NCI-H2107 treated with DMSO at 0.1 percent for 48 hours (cell line): ENCODE data around the gene TMPRSS9.
"Not testable (repeated sequence)": the region's sequence is repeated elsewhere in the genome, so short reads cannot be mapped to it uniquely, and the experiment has no call there.

ENCODE experiments used
- DNase-seq: peaks from one replicate; lab custom pipeline; 2025; ENCODE audit not compliant: unreplicated experiment; lab: John Stamatoyannopoulos, UW

The TMPRSS9 gene

GRCh38 chr19:2387367-2388288 is 27.6 kb downstream of the TMPRSS9 start:
- DNase-seq: no peak

- DNase-seq: no peak
Measured at GRCh38 chr19:2389594-2389993, 29.5 kb downstream of the TMPRSS9 start.

GRCh38 chr19:2391118-2391725 is 31.2 kb downstream of the TMPRSS9 start:
- DNase-seq: peak; percentile 71

- no peak for DNase-seq
Measured at GRCh38 chr19:2392366-2392765, 32.3 kb downstream of the TMPRSS9 start.

GRCh38 chr19:2392899-2393298 is 32.8 kb downstream of the TMPRSS9 start:
- not testable (repeated sequence) for DNase-seq

- DNase-seq: no peak
Measured at GRCh38 chr19:2394054-2394441, 34.0 kb downstream of the TMPRSS9 start.

GRCh38 chr19:2394442-2395292 is 34.6 kb downstream of the TMPRSS9 start:
- no peak for DNase-seq

GRCh38 chr19:2395293-2395829 is 35.3 kb downstream of the TMPRSS9 start:
- DNase-seq: not testable (repeated sequence)

- not testable (repeated sequence) for DNase-seq
Measured at GRCh38 chr19:2397173-2397572, 37.1 kb downstream of the TMPRSS9 start.

- no peak for DNase-seq
Measured at GRCh38 chr19:2398735-2399305, 38.8 kb downstream of the TMPRSS9 start.

- no peak for DNase-seq
Measured at GRCh38 chr19:2399582-2399981, 39.5 kb downstream of the TMPRSS9 start.

- DNase-seq: no peak
Measured at GRCh38 chr19:2408247-2408646, 48.2 kb downstream of the TMPRSS9 start.

- no peak for DNase-seq
Measured at GRCh38 chr19:2409352-2409912, 49.4 kb downstream of the TMPRSS9 start.

- DNase-seq: no peak
Measured at GRCh38 chr19:2410023-2410422, 50.0 kb downstream of the TMPRSS9 start.

GRCh38 chr19:2411709-2412108 is 51.6 kb downstream of the TMPRSS9 start:
- DNase-seq: no peak

GRCh38 chr19:2412449-2412848 is 52.4 kb downstream of the TMPRSS9 start:
- no peak for DNase-seq

- DNase-seq: no peak
Measured at GRCh38 chr19:2413159-2413558, 53.1 kb downstream of the TMPRSS9 start.

- no peak for DNase-seq
Measured at GRCh38 chr19:2413629-2414028, 53.6 kb downstream of the TMPRSS9 start.

- no peak for DNase-seq
Measured at GRCh38 chr19:2415281-2415972, 55.4 kb downstream of the TMPRSS9 start.

GRCh38 chr19:2415973-2416319 is 55.9 kb downstream of the TMPRSS9 start:
- no peak for DNase-seq
